ENCODE results near the gene TTC39A.

TTC39A gene

GRCh38 chr1:51313961-51314777 lies 16.2 kb downstream of the TTC39A start:
- no peak for DNase-seq

- DNase-seq = no peak
Observed at GRCh38 chr1:51313268-51313852, 17.0 kb downstream of the TTC39A start.

GRCh38 chr1:51312718-51313117 lies 17.6 kb downstream of the TTC39A start:
- DNase-seq = no peak

GRCh38 chr1:51311826-51312225 lies 18.5 kb downstream of the TTC39A start:
- no peak for DNase-seq

GRCh38 chr1:51310871-51311613 lies 19.3 kb downstream of the TTC39A start:
- no peak for DNase-seq

- no peak for DNase-seq
Observed at GRCh38 chr1:51309291-51309690, 21.1 kb downstream of the TTC39A start.

GRCh38 chr1:51308636-51309035 lies 21.7 kb downstream of the TTC39A start:
- no peak for DNase-seq

- no peak for DNase-seq
Observed at GRCh38 chr1:51306950-51307349, 23.4 kb downstream of the TTC39A start.

GRCh38 chr1:51305371-51305823 lies 25.0 kb downstream of the TTC39A start:
- no peak for DNase-seq

GRCh38 chr1:51304360-51304759 lies 26.0 kb downstream of the TTC39A start:
- DNase-seq = no peak

- peak; percentile 86 for DNase-seq
Observed at GRCh38 chr1:51303751-51304251, 26.6 kb downstream of the TTC39A start.

- no peak for DNase-seq
Observed at GRCh38 chr1:51303315-51303714, 27.0 kb downstream of the TTC39A start.

GRCh38 chr1:51302746-51303145 lies 27.6 kb downstream of the TTC39A start:
- DNase-seq = no peak

- DNase-seq = no peak
Observed at GRCh38 chr1:51302270-51302669, 28.1 kb downstream of the TTC39A start.

- no peak for DNase-seq
Observed at GRCh38 chr1:51301844-51302162, 28.6 kb downstream of the TTC39A start.

- DNase-seq = peak; percentile 57
Observed at GRCh38 chr1:51301152-51301843, 29.1 kb downstream of the TTC39A start.

- peak; percentile 49 for DNase-seq
Observed at GRCh38 chr1:51299981-51300670, 30.2 kb downstream of the TTC39A start.

GRCh38 chr1:51299185-51299885 lies 31.0 kb downstream of the TTC39A start:
- DNase-seq = peak; percentile 77

GRCh38 chr1:51298322-51298705 lies 32.0 kb downstream of the TTC39A start:
- no peak for DNase-seq

- DNase-seq = no peak
Observed at GRCh38 chr1:51297401-51298321, 32.7 kb downstream of the TTC39A start.

Measured in hematopoietic multipotent progenitor cell treated with erythropoietin and hydrocortisone succinate and interleukin-3 and kit ligand, for 4 days (in vitro differentiated cells).